Upper lobe of left lung (tissue), 4 donors: ENCODE measurements around the gene P2RY14.

Experiments used
- CTCF ChIP-seq, 6 experiments: fragments of 450-650 bp in 4 of 6; fragments of 200-600 bp in 2 of 6; sonication (generic) in 2 of 6; IDR thresholded peaks; one replicate each; pipeline ENCODE4 v1.5.1; 2016 to 2019; ENCODE audit warnings: antibody characterized with exemption in 6 of 6
- EP300 ChIP-seq, 4 donors: sonication (generic); formaldehyde crosslinking; IDR thresholded peaks; one replicate each; pipeline ENCODE4 v1.5.1; 2017; ENCODE audit warnings: antibody characterized with exemption in 4 of 4, control low read depth in 2 of 4
- POLR2A ChIP-seq, 4 donors: fragments of 450-650 bp; IDR thresholded peaks; one replicate each; pipeline ENCODE4 v1.5.1; 2016 to 2017; ENCODE audit warnings: antibody characterized with exemption in 4 of 4, mild to moderate bottlenecking in 2 of 4
- POLR2AphosphoS5 ChIP-seq, 2 donors: sonication (generic); formaldehyde crosslinking; IDR thresholded peaks; one replicate each; pipeline ENCODE4 v1.5.1; 2017; ENCODE audit warnings: antibody characterized with exemption in 2 of 2

- TF ChIP-seq POLR2A (IDR thresholded peaks at IDR 0.05), result no peak
- no peak for TF ChIP-seq POLR2AphosphoS5 (IDR thresholded peaks at IDR 0.05)
- no peak for TF ChIP-seq CTCF (IDR thresholded peaks at IDR 0.05)
- no peak for TF ChIP-seq EP300 (IDR thresholded peaks at IDR 0.05)
These were observed 2.2 kb downstream of the P2RY14 start for GRCh38 chr3:151276038-151276686.
